Skeletal muscle cell (primary cell): ENCODE data around the gene ZDHHC11B.
"Not testable (repeated sequence)": the region's sequence is repeated elsewhere in the genome, so short reads cannot be mapped to it uniquely, and the experiment has no call there.

ENCODE experiments used
- DNase-seq: peaks from one replicate; pipeline ENCODE4 v3.0.0-alpha.2; 2010; ENCODE audit warnings: low read depth
- H3K4me3 ChIP-seq: 2 replicates; pipeline ENCODE4 v1.5.1; 2011; ENCODE audit warnings: low read depth, mild to moderate bottlenecking, control low read depth, low read length, moderate library complexity

Gene ZDHHC11B

DNA sequence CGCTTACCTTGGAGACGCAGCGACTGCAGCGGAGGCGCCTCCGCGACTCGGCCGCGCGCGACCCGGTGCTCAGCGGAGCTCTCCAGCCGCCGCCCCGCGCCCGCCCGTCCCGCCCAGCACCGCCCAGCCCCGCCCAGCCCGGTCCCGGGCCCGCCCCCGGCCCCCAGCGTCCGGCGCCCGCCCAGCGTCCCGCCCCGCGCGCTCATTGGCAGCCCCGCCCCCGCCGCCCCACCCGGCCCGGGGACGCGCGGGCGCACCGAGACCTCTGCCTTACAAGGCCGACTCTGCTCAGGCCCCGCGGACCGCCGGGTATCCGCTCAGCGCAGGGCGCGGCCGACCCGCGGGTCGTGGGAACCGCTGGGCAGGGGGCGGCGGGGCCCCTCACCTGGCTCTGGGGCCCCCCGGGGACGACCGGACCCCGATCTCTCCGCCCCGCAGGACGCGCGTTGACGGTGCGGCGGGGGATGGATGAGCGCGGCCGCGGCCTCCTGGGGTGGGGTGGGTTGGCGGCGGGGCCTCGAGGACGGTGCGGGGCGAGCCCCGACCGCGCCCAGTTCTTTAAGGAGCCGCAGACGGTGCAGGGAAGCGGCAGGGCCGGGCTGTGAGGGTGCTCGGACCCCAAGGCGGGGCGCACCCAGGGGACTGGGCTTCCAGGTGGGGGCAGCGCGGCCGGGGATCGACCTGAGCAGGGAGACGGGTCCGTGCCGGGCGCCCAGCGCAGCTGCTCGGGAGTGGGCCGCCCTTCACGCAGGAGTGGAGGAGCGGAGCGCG lies 91.1 kb downstream of the ZDHHC11B start, which contains the start of gene TPPP:
Gene TPPP, minus strand, starts transcription at position 82 of the 771 bp plus-strand sequence. CDS start 15,292 bp downstream, outside the sequence.
- not testable (repeated sequence) for DNase-seq
- peak within 1 kb of the TSS; percentile 26 for H3K4me3 ChIP-seq

DNA sequence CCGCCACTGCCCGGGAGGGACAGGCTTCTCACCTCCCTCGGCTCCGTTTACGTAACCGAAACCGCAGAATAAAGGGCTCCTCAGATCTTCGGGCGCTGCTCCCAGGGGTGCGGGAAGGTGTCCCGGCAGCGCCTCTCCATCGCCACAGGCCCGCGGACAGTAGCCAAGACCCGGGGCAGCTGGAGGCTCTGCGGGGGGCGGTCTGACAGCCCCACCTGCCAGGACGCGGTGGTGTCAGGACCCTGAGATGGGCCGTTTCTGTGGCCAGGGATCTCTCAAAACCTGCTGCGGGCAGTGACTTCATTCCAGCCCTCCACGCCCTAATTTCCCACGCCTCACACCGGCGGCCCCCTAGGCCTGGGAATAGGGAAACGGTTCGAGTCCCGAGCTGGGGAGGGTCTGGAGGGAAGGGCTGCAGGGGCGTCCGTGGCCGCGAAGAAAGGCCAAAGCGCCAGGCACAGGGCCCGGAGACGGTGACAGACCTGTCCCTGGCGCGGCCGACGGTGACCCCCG lies 91.9 kb downstream of the ZDHHC11B start:
- DNase-seq, result not testable (repeated sequence)
- peak overlapping the region; percentile 15 for H3K4me3 ChIP-seq

DNA sequence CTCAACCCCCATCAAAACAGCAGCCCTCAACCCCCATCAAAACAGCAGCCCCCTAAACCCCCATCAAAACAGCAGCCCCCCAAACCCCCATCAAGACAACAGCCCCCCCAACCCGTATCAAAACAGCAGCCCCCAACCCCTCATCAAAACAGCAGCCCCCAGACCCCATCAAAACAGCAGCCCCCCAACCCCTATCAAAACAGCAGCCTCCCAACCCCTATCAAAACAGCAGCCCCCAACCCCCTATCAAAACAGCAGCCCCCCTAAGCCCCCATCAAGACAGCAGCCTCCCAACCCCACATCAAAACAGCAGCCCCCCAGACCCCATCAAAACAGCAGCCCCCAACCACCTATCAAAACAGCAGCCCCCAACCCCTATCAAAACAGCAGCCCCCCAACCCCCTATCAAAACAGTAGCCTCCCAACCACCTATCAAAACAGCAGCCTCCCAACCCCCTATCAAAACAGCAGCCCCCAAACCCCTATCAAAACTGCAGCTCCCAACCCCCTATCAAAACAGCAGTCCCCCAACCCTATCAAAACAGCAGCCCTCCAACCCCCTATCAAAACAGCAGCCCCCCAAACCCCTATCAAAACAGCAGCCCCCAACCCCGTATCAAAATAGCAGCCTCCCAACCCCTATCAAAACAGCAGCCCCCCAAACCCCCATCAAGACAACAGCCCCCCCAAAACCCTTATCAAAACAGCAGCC lies 92.6 kb downstream of the ZDHHC11B start:
- DNase-seq, result no peak
- H3K4me3 ChIP-seq, result no peak overlapping the region

DNA sequence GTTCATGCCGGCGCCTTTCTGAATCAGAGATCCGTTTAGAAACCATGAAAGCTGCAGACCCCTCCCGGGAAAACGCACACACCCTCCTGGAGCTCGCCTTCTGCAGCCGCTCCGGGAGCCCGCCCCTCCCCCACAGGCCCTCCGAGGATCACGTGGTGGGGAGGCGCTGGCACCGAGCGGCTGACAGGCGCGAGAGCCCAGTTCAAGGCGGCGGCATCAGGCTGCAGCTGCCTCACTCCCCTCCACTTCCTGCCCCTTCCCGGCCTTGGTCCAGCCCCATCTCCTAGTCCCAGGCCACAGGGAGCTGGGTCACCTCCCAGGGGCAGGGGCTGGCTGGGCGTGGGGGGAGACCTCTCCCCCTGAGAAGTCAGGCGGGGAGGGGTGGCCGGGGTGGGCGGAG lies 93.5 kb downstream of the ZDHHC11B start:
- DNase-seq, H3K4me3 ChIP-seq: not testable (repeated sequence)

DNA sequence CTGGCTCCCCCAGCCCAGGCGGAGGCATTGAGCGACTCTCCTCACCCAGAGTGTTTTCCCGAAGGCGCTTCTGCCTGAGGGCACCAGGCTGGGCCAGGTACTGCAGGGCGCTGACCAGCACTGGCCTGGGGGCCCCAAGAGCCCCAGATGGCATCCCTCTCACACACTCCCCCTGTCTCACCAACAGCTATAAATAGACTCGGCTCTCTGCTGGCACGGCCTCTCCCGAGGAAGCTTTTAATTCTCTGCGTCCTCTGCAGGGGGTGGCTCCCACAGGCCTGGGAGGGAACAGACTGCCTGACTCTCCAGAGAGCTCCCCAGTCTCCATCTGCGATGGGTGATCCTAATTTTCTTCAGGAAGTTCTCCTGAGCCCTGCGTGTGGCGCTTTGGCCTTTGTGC lies 94.2 kb downstream of the ZDHHC11B start:
- not testable (repeated sequence) for DNase-seq, H3K4me3 ChIP-seq

DNA sequence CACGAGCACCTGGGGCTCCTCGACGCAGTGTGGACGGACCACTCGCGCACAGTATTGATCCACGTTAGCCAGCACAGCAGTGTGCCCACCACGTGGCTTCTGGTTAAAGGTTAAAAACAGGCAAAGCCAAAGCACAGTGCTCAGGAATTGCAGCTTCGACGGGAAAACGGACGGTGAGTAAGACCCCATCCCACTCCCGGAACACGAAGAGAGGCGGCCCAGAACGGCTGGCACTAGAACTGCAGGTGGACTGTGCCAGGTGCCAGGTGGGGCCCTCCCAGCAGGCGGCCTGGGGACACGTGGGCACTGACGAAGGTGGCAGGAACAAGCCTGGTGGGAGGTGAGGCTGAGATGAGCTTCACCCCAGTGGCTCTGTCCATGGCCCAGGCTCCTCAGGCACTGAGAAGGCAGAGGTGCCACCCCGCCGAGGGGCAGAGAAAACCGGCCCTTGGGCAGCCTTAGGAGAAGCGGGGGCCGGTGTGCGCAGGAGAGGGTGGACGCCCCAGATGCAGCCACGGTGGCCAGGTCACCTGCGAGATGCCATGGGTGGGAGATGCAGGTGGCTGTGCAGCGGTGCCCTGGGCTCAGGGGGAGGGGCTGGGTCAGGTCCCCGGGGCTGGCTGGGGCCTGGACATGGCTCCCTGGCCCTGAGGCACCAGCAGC lies 96.0 kb downstream of the ZDHHC11B start:
- not testable (repeated sequence) for DNase-seq, H3K4me3 ChIP-seq

DNA sequence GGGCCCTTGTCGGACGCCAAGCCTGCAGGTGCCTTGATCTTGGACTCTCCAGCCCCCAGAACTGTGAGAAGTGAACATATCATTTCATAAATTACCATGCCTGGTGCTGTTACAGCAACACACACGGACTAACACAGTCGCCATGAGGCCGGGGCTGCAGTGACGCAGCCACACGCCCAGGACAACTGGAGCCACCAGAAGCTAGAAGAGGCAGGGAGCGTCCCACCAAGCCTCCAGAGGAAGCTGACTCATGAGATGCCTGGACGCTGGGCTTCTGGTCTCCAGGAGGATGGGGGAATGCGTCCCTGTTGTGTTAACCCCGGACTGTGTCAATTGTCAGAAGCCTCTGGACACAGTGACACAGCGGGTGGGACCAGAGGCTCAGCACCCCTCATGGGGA lies 97.6 kb downstream of the ZDHHC11B start:
- DNase-seq, H3K4me3 ChIP-seq: not testable (repeated sequence)

DNA sequence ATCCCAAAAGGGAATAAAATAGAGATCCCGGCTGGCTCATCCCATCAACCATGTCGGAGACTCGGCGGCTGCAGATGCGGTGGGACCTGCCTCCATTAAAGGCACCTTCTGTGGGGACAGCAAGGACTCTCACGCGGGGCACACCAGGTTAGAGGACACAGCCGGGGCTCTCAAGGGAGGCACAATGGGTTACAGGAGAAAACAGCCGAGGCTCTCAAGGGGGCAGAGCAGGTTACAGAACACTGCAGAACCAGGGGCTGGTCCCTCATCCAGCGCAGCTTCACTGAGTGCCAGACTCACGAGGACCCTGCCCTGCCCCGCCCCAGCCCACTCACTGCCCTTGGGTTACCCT lies 98.4 kb downstream of the ZDHHC11B start:
- DNase-seq, result not testable (repeated sequence)

DNA sequence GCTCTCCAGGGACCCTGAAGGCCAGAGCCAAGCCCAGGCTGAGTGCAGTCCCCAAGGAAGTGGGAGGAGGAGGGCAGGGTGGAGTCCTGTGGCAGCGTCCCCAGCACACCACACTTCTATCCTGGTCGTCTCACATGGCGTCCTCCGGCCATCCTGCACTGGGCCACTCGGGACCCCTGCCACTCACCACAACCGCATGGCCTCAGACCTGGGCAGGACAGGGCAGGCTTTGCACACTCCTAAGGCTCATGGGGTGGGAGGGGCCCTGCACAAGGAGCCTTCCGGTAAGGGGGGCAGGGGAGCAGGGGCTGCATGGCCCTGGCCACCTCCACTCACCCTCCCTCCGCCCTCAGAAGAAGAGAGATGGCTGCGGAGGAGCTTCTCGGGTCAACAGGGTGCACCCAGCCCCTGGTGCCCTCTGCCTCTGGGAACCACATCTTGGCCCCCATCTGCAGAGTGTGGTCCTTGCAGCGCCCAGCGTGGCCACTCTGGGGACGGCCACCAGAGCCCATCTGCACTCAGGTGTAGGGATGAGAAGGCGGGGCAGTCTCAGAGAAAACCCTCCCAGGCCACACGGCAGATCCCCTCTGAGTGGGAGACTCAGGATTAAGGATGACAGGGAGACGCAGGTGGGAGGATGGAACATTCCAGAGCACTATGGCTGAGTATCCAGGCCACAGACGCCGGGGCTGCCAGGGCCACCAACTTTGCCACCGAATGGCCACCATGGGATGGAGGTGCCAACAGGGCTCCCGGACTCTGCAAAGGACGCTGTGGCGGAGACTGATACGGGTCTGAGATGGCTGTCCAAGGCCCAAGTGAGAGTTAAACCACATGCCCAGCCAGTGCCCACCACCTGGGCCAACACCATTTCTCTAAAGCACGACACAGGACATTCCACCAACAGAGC lies 99.0 kb downstream of the ZDHHC11B start:
- H3K4me3 ChIP-seq, result no peak overlapping the region
- DNase-seq, result no peak

More for the DNA sequence above, 98.4 kb downstream of the ZDHHC11B start:
- not testable (repeated sequence) for H3K4me3 ChIP-seq

DNA sequence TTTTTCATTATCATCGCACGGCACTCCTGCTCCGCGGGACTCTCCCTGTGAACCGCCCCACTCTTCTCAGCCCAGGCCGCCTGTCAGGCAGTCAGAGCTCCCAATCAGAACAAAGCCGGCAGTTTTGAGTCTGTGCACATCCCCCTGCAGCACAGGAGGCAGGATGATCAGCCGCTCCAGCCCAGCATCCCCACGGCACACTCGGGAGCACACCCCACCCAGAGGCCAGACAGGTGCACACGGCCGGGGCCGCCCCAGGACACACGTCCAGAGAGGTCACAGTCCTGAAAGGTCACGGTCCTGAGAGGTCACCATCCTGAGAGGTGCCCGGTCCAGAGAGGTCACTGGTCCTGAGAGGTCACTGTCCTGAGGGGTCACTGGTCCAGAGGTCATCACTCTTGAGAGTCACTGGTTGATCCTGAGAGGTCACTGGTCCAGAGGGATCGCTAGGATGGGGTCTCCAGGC lies 99.7 kb downstream of the ZDHHC11B start:
- no peak overlapping the region for H3K4me3 ChIP-seq
- DNase-seq, result no peak

DNA sequence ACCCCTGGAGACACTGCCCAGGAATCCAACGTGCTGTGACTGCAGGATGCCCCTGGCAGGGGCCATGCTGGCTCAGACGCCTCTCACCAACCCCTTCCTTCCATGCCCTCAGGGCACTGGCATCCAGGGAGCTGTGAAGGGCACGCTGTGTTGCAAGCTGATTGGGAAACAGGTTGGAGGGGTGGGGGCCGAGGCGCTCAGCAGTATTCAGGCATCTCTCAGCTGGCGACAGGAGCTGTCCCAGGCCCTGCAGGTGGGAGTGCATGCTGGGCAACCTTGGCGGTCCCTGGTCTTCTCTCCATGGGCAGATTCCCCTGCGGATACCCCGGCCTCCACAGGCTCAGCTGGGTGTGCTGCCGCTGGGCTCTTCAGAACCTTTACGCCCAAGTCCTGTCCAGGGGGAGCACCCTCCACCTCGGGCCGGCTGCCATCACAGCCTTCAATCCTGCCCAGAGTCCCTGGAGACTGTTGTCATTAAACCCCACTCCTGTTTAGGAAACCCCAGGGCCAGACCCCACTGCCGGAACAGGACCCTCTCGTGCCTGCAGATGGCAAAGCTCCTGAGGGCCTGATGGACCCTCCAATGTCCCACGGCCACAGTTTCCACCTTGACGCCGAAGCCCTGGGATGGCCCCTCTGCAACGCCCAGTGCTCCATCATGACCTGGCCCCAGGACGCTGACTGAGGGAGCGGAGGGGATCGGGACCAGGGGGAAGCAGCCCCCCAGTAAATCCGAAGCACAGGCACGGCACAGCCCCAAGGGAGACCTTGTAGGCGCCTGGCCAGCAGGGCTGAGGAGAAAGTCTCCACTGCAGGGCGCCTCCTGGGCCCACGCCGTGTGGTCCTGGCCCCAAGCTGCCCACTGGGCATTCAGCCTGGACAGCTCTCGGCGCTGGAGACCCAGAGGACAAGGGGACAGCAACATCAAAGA lies 100.7 kb downstream of the ZDHHC11B start:
- no peak for DNase-seq
- H3K4me3 ChIP-seq, result no peak overlapping the region

DNA sequence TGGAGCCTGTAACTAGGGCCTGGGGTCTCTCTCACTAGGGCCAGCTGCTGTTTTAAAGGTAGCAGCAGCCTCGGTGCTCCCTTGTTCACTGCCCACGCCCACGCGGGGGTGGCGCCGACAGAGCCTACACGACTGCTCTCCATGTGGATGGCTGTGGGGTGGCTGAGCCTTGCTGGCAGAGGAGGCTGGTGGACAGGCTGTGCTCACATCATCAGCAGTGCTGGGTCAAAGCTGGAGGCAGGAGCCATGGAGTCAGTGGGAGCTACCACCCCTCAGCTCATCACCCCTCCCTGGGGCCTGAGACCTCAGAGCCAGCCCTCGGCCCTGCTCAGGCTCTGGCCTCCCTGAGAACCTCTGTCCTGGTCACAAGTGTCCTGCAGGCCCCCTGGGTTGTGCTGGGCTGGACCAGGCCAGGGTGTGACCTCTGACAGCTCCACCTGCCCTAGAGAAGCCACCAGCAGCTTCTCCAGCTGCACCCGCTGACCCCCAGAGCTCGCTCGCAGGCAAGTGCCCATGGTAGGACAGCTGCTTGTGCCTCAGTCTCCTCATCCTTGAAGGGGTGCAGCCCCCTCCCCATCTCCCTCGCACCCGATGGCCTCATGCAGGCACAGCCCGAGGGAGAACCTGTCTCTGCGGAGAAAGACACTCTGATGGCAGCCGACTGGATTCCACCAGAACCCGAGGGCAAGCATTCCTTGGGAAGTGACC lies 101.7 kb downstream of the ZDHHC11B start:
- not testable (repeated sequence) for DNase-seq, H3K4me3 ChIP-seq

DNA sequence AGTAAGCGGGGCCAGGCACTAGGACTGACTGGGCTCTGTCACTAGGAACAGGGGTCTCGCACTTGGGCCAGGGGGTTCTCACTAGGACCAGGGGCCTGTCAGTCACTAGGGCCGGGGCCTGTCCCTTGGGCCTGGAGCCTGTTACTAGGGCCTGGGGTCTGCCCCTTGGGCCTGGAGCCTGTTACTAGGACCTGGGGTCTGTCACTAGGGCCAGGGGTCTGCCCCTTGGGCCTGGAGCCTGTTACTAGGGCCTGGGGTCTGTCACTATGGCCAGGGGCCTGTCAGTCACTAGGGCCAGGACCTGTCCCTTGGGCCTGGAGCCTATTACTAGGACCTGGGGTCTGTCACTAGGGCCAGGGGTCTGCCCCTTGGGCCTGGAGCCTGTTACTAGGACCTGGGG lies 102.3 kb downstream of the ZDHHC11B start:
- not testable (repeated sequence) for DNase-seq

DNA sequence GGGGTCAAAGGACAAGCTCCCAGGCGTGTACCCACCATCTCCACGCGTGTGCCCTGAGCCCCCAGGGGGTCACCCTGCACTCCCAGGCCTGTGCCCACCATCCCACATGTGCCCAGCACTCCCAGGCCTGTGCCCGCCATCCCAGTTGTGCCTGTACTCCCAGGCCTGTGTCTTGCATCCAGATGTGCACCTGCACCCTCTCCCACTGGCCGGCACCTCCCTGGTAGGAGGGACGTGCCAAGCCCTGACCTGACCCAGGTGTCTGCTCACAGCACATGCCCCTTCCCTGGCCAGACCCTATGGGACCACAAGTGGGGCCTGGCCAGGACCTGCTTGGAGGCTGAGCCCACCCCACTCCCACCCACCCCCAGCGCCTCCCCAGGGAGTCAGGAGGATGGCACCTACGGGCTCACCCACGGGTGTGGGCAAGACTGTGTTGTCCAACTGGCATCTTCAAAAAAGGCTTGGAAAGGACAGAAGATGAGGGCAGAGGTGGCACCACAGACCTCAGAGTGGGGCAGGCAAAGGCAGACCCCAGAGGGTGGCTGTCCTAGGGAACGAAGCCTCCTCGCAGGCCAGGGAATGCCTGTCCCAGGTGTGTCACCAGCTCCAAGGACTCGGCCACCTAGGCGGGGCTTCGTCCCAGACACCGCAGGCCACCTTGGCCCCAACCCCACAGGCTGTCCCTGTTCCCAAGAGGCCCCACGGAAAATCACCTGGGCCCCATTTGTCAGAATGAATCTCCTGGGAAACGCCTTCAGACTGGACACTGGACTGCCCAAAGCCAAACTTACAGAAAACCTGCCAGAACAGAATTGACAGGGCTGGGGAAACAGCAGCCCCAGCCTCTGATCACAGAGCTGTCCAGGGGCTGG lies 103.0 kb downstream of the ZDHHC11B start:
- not testable (repeated sequence) for DNase-seq, H3K4me3 ChIP-seq

More for the DNA sequence above, 102.3 kb downstream of the ZDHHC11B start:
- not testable (repeated sequence) for H3K4me3 ChIP-seq

DNA sequence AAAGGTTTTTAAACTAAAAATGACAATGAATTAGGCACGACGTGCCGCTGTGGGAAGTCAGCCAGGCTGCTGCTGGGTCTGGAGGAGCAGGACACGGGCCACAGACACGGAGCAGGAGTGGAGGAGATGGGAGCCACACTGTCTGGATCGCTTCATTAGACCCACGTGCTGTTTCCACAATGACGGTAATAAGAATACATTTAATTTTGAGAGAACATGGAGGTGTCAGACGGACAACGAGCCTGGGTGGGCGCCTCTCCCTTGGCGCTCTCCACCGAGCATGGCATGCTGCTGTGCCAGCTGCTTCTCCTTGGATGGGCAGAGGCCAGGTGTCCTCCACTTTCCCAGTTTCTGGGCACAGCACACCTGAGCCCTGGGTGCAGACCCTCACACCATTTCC lies 103.7 kb downstream of the ZDHHC11B start:
- not testable (repeated sequence) for DNase-seq, H3K4me3 ChIP-seq

DNA sequence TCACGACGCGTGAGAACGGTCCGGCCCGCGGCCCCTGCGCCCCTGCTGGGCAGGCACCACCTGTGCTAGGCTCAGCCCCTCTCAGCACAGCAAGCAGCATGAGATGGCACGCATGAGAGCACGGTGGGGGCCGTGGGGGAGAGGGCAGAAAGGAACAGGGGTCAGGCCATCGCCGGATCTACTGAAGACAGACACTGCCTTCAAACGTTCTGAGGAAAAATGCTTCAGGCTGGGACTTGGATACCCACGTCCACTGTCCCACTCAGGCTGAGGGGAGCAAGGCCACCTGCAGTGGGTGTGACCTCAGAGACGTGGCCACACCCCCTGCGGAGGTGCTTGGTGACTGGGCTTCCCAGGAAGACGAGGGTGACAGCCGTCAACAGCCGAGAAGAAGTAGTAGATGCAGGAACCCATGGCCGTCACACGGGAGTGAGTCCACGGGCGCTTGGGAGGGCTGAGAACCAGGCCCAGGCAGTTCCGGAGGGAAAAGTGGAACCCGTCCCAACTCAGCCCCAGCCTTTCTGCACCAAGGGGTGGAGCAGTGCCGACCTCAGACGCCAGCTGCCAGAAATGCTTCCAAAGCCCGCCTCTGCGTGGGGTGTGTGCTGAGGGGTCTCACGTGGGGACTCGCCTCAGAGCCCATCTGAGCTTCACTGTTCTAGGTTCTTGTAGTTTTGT lies 104.3 kb downstream of the ZDHHC11B start:
- H3K4me3 ChIP-seq, DNase-seq: not testable (repeated sequence)
